HG02678 (cell line): Measurements from ENCODE around the gene NRXN3.

Experiments used
- ATAC-seq: cut with Tn5 transposase; IDR thresholded peaks from one replicate; pipeline ENCODE4 v1.9.1; 2021; ENCODE audit warnings: mild to moderate bottlenecking, moderate library complexity; ENCODE audit not compliant: unreplicated experiment

The NRXN3 gene

DNA sequence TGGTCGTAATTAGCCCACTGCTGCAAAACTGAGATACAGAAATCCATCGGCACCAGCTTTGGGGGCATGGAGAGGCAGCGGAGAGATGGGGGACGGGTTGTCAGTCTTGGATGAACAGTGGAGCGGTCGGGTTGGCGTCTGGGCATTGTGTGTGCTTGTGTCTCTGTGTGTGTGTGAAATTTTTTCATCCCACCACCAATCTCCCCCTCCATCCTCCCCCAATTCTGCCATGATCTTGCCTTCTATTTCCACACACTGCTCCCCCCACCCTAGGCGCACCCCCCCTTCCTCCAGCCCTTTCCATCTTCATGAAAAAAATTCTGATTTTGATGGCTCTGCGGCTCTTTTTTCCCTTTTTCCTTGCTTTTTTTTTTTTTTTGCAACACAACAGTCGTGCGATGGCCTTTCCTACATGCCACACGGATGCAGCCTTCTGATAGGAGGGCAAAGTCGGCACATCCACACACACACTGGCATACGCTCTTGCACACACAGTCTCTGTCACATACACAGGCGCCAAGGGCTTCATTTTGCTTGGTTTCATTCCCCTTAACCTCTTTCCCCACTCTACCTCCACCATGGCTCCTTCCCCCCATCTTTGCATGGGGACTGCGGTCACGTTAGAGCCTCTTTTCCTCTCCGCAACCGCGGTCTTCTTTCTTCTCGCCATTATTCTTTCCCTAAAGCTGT, 3.3 kb downstream of the NRXN3 start:
- no peak for ATAC-seq

DNA sequence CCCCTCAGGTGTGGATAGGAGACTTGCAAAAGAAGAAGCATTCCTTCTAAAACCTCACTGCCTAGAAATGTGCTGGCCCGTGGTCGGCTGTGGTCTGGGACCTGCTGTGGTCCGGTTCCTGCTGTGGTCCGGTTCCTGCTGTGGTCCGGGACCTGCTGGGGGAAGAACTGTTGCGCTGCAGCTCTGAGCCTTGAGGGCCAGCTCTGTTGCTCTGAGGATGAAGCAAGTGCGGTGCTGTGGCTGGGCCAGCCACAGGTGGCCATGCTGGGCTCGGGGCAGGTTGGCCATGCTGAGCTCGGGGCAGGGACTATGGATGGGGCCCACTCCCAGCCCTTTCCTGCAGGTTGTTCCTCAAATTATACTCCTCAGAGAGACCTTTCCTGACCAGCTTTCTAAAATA, 5.2 kb downstream of the NRXN3 start:
- ATAC-seq, result no peak

DNA sequence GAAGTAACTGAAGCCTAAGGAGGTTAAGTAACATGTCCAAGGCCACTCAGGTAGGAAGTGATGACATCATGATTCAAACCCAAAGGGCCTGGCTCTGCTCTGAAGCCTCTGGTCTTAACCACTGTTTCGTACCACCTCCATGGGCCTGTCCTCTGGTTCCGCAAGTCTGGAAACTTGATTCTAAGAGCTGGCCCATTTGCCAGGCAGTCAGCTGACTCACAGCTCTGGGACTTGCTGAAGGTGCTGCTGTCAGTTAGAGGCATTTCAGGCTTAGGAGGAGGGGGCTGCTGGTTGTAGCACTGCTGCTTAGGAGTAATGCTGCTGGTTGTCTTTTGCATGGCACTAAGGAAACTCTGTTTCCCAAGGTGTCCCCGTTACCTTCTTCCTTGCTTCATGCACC, 7.9 kb downstream of the NRXN3 start:
- no peak for ATAC-seq

DNA sequence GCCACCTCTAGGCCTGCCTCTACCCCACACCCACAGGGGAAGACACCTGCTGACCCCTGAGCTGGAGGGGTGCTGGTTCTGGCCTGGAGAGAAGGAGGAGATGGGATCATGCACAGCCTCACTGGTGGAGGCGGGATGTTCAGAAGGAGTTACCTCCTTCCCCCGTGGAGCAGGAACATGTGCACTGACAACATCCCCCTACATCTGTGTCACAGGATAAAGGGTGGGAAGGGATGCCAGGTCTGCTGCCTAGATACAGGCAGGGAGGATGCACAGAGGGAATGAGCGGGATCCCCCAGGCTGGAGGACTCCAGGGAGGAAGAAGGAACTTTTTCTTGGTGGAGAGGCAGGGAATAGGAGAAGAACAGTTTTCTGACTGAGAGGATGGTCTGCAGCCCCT, 8.8 kb downstream of the NRXN3 start:
- ATAC-seq, result no peak

DNA sequence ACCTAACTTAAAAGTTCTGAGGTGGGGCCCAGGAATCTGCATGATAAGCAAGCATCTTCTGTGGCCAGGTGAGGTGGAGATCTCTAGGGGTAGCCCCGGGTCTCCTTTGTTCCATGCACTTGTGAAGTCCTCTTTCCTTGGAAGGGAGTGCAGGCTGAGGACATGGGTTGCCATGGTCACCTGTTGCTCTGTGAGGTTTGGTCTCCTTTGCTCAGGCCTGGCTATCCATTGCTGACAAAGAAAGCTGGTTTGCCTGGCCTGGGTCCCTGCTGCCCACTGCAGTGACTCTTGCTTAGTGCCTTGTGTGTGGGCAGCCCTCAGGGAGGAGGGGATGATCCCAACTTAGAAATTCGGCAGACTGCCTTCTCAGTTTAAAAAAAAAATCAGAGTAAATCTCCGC, 11.1 kb downstream of the NRXN3 start:
- ATAC-seq, result no peak

DNA sequence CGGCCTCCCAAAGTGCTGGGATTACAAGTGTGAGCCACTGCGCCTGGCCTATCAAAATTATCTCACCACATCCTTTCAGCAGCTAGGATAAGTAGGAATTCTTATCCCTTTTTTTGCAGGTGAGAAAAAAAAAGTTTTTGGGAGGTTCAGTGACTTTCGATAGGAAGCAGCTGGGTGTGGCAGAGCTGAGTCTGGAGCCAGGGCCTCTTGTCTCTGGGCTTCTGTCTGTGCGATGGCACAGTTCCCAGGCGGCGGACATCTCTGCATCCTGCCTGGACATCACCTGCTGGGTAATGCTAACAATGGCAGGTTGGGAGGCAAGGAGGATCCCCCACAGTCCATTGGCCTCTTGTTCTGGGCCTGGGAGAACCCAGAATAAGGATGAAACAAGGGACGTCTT, 12.5 kb downstream of the NRXN3 start:
- no peak for ATAC-seq

DNA sequence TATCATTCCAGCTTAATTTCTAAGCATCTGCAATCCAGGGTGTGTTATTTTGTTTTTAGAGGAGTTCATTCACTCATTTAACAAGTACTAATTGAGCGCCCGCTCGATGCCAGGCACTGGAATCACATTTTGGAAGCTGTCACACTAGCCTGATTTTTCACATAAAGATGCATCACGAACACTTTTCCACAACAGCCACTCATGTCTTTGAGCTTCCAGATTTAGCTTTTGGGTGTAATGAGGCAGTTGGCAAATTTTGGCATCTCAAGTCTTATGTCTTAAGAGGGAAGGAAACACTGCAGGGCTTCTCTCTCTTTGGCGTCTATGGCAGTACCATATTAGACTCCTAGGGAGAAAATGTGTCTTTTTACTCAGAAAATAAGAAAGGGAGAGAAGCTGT, 14.0 kb downstream of the NRXN3 start:
- no peak for ATAC-seq

DNA sequence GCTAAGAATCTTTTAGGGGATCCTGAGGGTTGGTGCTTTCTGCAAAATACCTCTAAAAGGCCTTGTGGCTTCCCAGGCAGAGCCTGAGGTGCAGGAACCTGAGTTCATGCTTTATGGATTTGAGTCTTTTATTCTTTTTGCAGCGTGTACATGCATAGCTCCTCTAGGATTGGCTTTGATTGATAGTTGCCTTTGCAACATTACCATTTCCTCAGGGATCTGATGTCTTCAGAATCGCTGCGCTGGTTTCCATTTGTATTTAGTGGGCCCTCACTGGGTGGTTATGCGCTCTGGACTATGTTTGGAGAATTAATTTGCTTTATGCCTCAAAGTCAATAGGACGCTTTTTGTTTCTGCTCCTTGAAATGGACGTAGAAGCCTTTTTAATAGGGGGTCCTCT, 16.1 kb downstream of the NRXN3 start:
- no peak for ATAC-seq

DNA sequence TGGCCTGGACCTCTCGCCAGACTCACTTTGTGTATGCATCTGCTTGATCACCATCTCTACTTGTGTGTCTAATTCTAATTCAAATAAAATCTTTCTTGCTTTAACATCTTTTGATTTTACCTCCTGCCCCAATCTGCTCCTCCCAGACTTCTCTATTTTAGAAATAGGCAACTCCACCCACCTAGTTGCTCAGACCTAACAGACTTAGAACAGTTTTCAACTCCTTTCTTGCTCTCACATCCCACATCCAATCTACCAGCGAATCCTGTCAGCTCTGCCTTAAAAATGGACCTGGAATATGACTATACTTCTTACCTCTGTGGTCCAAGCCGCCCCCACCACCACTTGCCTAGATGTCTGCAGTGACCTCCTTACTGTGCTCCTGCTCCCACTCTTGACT, 18.7 kb downstream of the NRXN3 start:
- no peak for ATAC-seq

DNA sequence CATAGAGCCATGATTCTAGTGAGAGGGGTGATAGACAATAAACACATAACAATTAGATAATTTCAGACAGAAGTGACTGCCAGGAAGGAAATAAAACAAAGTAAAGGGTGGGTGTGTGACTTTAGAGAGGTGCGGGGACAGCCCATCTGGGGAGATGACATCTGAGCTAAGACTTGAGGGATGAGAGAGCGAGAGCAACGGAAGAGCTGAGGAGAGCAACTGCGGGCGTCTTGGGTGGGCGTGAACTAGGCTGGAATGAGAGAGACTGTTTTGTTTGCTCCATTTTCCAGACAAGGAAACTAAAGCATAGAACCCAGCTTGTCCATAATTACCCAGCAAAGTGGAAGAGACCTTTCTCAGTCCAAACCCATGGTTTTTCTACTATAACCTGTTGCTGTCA, 25.3 kb downstream of the NRXN3 start:
- no peak for ATAC-seq

DNA sequence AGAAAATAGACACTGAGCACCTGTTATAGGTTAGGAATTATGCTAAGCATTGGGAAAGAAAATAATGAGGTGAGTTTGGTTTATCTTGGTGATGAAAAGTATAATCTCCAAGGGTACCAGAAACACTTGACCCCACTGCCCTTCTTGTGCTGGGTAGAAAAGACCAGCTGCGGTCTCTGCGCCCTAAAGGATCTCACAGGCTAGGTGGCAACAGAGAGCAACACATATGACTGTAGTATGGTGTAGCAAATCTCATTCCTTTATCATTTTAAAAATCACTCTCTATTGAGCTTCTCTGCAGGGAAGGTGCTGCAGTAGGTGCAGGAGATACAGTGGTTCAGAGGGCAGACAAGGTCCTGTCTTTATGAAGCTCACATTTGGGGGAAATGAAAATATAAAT, 26.1 kb downstream of the NRXN3 start:
- no peak for ATAC-seq

DNA sequence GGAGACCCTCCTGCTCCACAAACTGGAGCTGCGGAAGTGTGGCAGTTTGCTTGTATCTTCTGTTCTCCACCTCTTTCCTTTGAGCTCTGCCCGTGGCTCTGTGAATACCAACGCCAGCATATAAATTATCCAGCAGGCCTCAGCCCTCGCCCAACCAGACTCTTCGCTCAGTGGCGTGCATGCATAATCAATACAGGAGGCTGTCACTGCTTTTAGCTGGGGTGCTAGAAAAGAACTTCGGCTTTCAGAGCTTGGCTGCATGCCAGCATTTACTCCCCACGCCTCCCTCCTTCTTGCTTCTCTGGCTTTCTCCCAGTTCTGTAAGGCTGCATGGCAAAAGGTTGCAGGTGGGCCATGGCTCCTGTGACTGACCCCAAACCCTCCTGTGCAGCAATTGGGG, 26.9 kb downstream of the NRXN3 start:
- no peak for ATAC-seq

DNA sequence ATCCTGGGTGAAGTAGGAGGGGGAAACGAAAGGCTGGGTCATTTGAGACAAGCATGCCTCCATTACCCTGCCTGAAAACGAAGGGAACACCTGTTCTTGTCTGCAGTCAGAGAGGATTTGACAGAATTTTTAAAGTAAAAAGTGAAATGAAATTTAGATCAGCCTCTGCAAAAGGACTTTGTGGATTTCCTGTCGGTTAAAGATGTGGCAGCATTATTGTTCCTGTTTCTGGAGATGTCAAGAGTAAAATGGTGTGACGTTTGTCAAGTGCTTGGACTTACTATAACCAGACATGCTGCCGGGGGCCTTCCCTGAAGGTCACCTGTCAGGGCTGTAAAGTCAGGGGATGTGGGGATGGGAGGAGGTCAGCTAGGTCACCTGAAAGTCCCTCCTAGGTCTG, 32.0 kb downstream of the NRXN3 start:
- no peak for ATAC-seq

DNA sequence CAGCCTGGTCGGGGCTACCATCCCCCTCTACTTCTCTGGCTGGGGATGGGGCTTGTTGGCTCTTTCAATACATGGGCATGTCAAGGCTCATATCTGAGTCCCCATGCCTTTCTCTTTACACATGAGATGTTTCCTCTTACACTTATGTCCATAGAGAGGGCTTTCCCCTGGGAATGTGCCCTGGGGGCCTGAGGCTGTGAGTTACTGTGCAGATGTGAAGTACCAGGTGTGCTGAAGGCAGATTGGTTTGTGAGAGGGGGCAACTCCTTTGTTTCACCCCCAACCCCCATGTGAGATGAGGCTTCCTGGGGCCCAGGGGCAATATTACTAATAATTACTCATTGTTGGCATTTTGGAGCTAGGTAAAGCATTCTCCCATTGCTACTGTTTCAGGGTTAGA, 32.8 kb downstream of the NRXN3 start:
- ATAC-seq, result no peak

DNA sequence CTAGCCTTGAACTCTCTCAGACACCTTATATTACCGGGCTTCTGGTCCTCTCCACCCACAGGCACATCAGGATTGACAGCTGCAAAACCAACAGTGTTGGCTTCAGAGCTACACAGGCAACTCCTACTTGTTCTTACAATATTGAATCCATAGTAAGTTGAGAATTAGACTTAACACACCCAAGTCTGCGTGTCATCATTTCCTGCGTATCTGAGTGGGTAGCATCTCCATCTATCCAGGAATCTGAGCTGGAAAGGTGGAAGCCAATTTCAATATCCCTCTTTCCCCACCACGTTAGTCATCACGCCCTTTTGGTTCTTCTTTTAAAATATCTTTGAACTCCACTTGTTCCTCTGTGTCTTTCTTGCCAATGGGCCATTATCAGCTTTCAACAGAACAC, 37.2 kb downstream of the NRXN3 start:
- no peak for ATAC-seq

DNA sequence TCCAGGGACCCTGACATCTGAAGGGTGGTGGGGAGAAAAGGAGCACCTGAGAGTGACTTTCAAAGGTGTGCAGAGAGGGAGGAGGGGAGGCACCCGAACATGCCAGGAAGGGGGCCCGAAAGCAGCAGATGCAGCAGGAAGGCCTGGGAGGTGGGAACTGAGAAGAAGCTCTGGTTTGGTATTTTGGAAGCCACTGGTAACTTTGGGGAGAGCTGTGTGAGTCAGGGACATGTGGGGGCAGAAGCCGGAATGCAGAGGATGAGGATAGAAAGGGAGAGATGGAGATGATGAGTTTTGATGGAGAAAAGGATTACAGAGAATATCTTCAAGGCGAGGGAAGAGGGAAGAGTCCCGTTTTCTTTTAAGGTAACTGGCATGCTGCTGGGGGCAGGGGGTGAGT, 50.1 kb downstream of the NRXN3 start:
- no peak for ATAC-seq

DNA sequence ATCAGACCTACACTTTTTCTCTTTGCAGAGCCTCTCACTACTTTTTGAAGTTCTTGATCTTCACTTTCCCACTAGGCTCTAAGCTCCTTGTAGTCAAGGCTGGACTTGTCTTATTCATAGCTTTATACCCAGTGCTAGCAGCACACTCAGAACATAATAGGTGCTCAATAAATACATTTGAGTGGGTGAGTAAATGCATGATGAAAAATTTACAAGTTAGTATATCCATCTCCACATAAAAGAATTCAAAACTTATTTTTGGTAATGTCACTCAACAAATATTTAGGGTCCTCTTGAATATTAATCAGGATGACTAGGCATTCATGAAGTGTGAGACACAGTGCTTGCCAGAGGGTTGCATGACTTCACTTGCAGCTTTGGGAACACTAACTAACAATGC, 52.6 kb downstream of the NRXN3 start:
- no peak for ATAC-seq

DNA sequence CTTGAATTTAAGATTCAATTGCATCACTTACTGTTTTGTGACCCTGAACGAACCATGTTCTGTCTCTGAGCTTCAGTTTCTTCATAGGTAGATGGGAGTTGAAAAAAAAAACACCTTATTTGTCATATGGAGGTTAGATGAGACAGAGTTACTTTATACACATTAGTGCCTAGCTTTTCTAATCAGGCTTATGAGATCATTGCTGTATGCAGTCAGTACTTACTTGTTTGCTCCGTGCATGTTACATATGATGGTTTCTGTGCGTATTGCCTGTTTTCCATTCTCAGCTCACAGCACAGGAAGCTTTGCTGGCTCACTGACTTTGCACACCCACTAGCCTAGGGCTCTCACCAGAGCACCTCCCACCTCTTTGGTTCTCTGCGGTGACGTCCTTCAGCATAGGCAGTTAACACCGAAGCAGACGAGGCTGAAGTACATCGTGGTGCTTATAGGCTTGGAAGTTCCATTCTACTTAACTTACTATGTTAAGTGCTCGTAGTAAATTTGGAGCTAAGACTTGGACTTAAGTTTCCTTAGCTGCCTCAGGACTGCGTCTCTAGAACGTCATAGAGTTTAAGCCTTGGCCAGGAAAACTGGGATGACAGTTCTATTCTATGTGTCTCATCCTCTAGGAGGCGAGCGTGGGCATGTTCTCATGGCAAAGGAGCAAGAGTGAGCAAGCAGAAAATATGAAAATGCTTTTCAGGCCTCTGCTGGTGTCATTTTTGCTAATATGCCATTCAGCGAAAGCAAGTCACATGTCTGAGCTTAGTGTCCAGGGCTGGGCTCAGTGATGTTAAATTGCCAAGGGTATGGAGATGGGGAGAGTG, 57.3 kb downstream of the NRXN3 start:
- ATAC-seq, result no peak

DNA sequence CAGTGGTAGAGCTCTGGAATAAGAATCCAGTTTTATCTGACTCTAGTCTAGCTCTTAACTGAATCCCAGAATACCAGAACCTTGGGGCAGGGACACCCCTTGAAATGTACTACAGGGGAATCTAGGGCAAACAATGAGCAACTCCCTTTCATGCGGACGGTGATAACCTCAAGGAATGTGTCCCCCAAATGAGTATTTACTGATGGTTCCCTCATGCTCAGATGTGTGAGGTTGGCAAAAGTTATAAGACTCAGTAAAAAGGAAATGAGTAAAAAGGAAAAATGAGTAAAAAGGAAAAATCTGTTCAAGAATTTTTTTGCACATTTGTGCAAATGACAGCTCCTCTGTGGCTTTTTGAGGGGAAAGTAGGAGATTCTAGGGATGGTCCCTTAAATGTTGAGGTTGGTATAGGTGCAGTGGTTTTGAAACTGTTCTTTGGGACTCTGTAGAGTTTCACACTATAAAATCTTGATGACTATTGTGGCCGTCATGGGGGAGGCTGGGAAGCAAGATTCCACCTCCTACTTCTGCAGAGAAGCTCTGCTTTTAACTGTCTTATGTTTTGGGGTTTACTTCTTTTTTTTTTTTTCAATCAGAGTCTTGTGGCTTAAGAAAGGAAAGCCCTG, 58.6 kb downstream of the NRXN3 start:
- no peak for ATAC-seq

DNA sequence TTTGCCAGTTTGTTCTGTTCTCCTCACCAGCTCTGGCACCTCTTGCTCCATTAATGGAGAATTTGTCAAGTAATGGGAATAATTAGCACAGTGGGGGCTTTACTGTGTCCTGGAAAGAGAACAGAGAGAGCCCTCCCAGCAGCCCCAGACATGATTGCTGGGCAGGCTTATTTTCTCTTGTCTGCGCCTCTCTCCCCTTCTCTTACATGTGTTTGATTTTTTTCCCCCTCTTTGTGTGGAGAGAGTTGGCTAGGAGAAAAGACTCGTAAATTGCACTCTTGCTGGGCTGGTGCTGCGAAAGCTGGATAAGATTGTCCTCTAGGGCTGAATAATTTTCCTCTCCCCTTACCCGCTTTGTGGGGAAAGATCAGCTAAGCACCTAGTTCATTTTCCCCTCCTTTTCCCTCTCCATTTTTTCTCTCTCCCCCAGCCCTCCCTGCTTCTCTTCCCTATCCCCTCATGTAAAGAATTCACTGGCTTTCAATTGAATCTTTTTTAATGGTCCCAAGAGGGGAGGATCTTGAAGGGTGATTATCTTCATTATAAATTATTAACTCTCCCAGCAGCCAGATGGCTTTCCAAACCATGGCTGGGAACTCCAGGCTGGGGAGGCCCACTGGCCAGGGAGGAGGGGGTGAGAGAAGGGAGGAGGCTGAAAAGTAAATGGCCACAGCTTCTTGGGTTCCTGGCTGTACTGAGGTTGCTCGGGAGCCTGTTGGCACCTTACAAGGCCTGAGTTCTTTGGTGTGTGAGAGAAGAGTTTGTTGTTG, 62.2 kb downstream of the NRXN3 start:
- ATAC-seq, result no peak

DNA sequence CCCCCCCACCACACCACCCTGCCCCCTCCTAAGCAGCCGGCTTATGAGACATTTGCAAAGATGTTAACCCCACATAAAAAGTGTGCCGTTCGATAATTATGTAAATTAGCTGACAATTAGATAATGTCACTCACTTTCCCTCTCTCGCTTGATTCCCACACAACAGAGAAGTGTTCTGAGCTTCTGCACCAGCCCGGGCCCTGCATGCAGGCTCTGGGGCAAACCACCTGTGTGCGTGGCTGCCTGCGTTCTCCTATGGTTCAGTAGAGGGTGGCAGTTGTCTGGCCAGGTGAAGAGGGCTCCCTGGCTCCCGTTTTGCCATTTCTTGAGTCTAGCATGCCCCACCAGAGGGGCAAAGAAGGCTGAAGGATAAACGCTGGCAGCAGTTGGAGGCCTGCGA, 68.0 kb downstream of the NRXN3 start:
- ATAC-seq, result no peak
